ENCODE results near the gene TIAM2.

DNA sequence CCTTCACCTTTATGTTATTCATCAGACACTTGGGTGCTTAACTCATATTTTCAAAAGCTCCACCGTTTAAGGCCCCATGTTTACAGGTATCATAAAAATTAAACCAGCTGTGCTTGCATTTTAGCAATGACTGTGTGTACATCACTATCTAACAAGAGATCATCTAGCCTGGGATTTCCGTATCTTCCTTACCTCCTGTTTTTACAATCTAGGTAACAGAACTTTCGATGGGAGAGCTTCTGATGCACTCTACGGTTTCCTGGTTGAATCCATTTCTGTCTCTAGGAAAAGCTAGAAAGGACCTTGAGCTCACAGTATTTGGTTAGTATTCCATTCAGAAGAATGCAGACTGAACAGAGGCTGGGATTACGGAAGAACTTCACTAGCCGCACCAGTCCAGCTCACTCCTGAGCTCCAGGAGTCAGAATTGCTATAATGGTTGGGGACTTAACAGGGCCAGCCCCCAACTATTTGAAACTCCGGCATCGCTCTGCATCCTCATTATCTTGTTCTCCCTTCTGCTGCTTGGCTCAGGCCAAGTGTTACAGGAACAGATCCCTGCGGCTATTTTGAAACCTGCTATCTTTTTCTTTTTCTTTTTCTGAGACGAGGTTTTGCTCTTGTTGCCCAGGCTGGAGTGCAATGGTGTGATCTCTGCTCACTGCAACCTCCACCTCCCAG lies 255.7 kb downstream of the TIAM2 start:
- TF ChIP-seq CTCF (IDR thresholded peaks at IDR 0.05), result no peak
- no peak for TF ChIP-seq EP300 (IDR thresholded peaks at IDR 0.05)
- no peak for TF ChIP-seq POLR2A (IDR thresholded peaks at IDR 0.05)

Data from tibial nerve (tissue), 4 donors.